Measurements from ENCODE around the gene DOCK1. TPM values are rescaled to one million over a fixed set of nuclear protein-coding genes. Genes with fewer than 3 reads are reported as not detected.

DOCK1 gene
- total RNA-seq, 2 donors from 2014 or later: 41.2 to 56.0 TPM

DNA sequence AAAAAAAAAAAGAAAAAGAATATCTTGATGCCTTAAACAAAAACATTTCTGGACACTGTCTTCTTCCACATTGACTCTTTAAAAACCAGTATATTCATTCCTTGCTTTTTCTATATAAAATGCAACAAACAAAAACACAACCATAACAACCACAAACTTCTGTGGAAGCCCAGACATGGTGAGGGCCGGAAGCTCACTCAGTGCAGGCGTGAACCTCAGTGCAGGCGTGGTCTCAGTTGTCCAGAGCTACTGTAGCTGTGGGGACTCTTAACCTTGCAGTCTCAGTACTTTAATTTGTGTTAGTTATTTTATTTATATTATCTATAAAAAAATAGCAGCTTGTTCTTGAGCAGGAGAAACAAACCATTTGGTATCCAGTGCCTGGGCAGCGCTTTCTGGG is 131.8 kb downstream of the DOCK1 start:
- H3K9me3 ChIP-seq: no peaks in the 10 kb centered on the region
- TF ChIP-seq, protein P1, sequence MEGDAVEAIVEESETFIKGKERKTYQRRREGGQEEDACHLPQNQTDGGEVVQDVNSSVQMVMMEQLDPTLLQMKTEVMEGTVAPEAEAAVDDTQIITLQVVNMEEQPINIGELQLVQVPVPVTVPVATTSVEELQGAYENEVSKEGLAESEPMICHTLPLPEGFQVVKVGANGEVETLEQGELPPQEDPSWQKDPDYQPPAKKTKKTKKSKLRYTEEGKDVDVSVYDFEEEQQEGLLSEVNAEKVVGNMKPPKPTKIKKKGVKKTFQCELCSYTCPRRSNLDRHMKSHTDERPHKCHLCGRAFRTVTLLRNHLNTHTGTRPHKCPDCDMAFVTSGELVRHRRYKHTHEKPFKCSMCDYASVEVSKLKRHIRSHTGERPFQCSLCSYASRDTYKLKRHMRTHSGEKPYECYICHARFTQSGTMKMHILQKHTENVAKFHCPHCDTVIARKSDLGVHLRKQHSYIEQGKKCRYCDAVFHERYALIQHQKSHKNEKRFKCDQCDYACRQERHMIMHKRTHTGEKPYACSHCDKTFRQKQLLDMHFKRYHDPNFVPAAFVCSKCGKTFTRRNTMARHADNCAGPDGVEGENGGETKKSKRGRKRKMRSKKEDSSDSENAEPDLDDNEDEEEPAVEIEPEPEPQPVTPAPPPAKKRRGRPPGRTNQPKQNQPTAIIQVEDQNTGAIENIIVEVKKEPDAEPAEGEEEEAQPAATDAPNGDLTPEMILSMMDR (IDR thresholded peaks at IDR 0.05): no peak
- TF ChIP-seq POLR2A (IDR thresholded peaks at IDR 0.05) (no peak), POLR2AphosphoS5 (IDR thresholded peaks at IDR 0.05) (no peak)
- no peaks in the 10 kb centered on the region for H3K27me3 ChIP-seq (replicated peaks; ENCODE audit: insufficient read depth)
- no peak overlapping the region for H3K4me3 ChIP-seq
- 94% methylated on average over 4 of the region's 4 CpGs for WGBS
- no peaks in the 10 kb centered on the region for H3K36me3 ChIP-seq
- no peaks in the 10 kb centered on the region for H3K4me1 ChIP-seq (replicated peaks)
- no peak for DNase-seq (ENCODE audit: low spot score)
- intact Hi-C loops (cut with DNase I): no loop called here
- no peak overlapping the region for H3K27ac ChIP-seq

DNA sequence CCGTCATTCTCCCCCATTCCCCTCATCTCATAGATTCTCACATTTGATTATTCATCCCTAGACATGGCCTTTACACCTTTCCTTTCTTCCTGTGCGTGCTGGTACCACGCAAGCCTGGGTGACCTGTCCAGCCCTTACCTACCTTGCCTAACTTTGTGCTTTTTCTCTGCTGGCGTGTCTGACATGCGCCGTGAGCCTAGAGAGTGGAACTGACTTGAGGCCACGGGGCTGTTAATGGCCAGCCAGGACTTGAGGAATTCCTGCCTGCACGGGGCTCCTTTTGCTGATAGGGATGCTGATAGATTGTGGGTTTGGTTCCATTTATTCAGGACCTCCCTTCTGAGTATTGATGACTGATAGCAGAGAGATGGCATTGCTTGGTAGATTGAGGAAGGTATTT is 134.2 kb downstream of the DOCK1 start:
- intact Hi-C loops (cut with DNase I): no loop called here
- H3K4me1 ChIP-seq (replicated peaks): peaks cover 5% of the 10 kb centered on the region
- no peaks in the 10 kb centered on the region for H3K9me3 ChIP-seq
- TF ChIP-seq, protein P1 (IDR thresholded peaks at IDR 0.05): no peak
- TF ChIP-seq POLR2A (IDR thresholded peaks at IDR 0.05) (no peak), POLR2AphosphoS5 (IDR thresholded peaks at IDR 0.05) (no peak)
- no peaks in the 10 kb centered on the region for H3K27me3 ChIP-seq (replicated peaks; ENCODE audit: insufficient read depth)
- H3K36me3 ChIP-seq: no peaks in the 10 kb centered on the region
- no peak overlapping the region for H3K27ac ChIP-seq
- no peak overlapping the region for H3K4me3 ChIP-seq
- WGBS: 96% methylated on average over 8 of the region's 8 CpGs
- no peak for DNase-seq (ENCODE audit: low spot score)

DNA sequence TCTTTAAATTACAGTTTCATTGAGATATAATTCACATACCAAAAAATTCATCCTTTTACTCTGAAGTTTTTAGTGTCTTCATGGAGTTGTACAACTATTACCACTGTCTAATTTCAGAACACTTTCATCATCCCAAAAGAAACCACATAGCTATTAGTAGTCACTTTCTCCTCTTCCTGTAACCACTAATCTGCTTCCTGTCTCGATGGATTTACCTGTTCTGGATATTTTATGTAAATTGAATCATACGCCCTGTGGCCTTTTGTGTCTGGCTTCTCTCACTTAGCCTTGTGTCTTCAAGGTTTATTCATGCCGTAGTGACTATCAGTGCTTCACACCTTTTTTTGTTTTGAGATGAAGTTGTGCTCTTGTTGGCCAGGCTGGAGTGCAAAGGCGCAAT is 135.5 kb downstream of the DOCK1 start:
- no peaks in the 10 kb centered on the region for H3K36me3 ChIP-seq
- WGBS: 92% methylated on average over 4 of the region's 4 CpGs

DNA sequence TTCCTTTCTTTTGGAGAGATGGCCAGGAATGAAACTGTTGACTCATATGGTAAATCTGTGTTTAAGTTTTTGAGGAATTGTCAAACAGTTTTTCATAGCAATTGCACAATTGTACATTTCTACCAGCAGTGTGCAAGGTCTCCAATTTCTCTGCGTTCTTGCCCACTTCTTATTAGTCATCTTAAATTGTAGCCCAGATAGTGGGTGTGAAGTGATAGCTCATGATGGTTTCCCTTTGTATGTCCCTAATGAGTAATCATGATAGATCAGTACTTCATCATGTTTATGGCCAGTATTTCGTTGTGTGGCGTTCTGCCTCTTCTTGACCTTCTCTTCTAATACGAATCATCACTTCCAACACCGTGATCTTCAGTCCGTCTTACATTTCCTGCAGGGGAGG is 136.3 kb downstream of the DOCK1 start:
- Histone ChIP-seq H3K4me3 (no peak overlapping the region), H3K4me1 (replicated peaks) (peaks cover 5% of the 10 kb centered on the region), H3K27ac (no peak overlapping the region), H3K36me3 (no peaks in the 10 kb centered on the region), H3K9me3 (no peaks in the 10 kb centered on the region), H3K27me3 (replicated peaks; ENCODE audit: insufficient read depth) (no peaks in the 10 kb centered on the region)
- intact Hi-C loops (cut with DNase I): no loop called here
- TF ChIP-seq, protein P1 (IDR thresholded peaks at IDR 0.05): no peak
- TF ChIP-seq POLR2AphosphoS5 (IDR thresholded peaks at IDR 0.05) (no peak), POLR2A (IDR thresholded peaks at IDR 0.05) (no peak)
- no peak for DNase-seq (ENCODE audit: low spot score)
- 59% methylated on average over 6 of the region's 6 CpGs for WGBS

More for the DNA sequence above, 135.5 kb downstream of the DOCK1 start:
- H3K9me3 ChIP-seq: no peaks in the 10 kb centered on the region
- intact Hi-C loops (cut with DNase I): no loop called here
- no peaks in the 10 kb centered on the region for H3K27me3 ChIP-seq (replicated peaks; ENCODE audit: insufficient read depth)
- H3K4me1 ChIP-seq (replicated peaks): peaks cover 5% of the 10 kb centered on the region
- H3K27ac ChIP-seq: no peak overlapping the region
- no peak overlapping the region for H3K4me3 ChIP-seq
- DNase-seq (ENCODE audit: low spot score): no peak
- TF ChIP-seq POLR2A (IDR thresholded peaks at IDR 0.05) (no peak), POLR2AphosphoS5 (IDR thresholded peaks at IDR 0.05) (no peak)
- TF ChIP-seq, protein P1 (IDR thresholded peaks at IDR 0.05): no peak

DNA sequence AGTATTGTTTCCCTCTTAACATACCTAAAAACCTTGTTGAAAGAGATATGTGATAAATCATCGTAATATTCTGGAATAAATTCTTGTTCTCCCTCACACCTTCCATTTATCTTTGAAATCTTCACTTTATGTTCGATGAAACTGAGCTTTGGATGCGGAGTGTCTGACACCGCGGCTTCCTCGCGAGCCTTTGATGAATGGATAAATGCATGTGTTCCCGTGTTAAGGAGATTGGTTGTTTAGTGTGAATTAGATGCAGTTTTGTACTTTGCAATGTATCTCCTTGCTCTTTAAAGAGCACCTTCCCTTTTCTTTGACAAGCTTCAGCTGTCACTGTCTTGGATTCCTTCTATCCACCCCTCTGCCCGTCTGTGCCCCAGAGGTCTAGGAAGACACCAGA is 138.1 kb downstream of the DOCK1 start:
- Histone ChIP-seq H3K9me3 (no peaks in the 10 kb centered on the region), H3K27me3 (replicated peaks; ENCODE audit: insufficient read depth) (no peaks in the 10 kb centered on the region), H3K36me3 (no peaks in the 10 kb centered on the region), H3K4me1 (replicated peaks) (peaks cover 5% of the 10 kb centered on the region), H3K4me3 (no peak overlapping the region), H3K27ac (no peak overlapping the region)
- no peak for DNase-seq (ENCODE audit: low spot score)
- TF ChIP-seq POLR2AphosphoS5 (IDR thresholded peaks at IDR 0.05) (no peak), POLR2A (IDR thresholded peaks at IDR 0.05) (no peak)
- TF ChIP-seq, protein P1 (IDR thresholded peaks at IDR 0.05): no peak
- 79% methylated on average over 9 of the region's 9 CpGs for WGBS
- intact Hi-C loops (cut with DNase I): no loop called here
